ENCODE data around the gene FAM131A.

DNA sequence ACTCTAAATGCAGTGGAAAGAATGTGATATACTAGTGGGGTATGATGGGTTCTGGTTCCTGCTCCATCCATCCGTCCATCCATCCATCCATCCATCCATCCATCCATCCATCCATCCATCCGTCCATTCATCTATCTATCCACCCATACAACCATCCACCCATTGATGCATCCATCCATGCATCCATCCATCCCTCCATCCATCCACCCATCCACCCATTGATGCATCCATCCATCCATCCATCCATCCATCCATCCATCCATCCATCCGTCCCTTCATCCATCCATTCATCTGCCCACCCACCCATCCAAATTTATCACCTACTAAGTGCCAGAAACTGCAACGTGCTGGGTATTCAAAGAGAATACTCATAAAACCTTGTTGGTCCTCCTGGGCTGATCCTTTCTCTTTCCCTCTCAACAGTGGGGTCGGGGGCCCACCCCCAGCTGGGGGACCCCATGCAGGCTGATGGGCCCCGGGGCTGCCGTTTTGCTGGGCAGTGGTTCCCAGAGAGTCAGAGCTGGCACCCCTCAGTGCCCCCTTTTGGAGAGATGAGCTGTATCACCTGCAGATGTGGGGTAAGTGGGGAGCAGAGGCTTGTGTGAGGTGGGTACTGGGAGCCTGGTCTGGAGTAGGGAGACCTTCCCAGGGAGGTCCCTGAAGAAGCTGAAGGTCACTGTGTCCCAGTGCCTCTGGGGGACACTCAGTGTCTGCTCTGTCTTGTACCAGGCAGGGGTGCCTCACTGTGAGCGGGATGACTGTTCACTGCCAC, 51.0 kb downstream of the FAM131A start:
- TF ChIP-seq, protein P1, sequence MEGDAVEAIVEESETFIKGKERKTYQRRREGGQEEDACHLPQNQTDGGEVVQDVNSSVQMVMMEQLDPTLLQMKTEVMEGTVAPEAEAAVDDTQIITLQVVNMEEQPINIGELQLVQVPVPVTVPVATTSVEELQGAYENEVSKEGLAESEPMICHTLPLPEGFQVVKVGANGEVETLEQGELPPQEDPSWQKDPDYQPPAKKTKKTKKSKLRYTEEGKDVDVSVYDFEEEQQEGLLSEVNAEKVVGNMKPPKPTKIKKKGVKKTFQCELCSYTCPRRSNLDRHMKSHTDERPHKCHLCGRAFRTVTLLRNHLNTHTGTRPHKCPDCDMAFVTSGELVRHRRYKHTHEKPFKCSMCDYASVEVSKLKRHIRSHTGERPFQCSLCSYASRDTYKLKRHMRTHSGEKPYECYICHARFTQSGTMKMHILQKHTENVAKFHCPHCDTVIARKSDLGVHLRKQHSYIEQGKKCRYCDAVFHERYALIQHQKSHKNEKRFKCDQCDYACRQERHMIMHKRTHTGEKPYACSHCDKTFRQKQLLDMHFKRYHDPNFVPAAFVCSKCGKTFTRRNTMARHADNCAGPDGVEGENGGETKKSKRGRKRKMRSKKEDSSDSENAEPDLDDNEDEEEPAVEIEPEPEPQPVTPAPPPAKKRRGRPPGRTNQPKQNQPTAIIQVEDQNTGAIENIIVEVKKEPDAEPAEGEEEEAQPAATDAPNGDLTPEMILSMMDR (conservative IDR thresholded peaks at IDR 0.05; ENCODE audit: low read depth, low read length), result no peak
- no peak for TF ChIP-seq EZH2 (IDR thresholded peaks at IDR 0.05; ENCODE audit: borderline replicate concordance, low read depth, low read length, poor library complexity, severe bottlenecking)
